PFSK-1 (cell line): ENCODE measurements around the gene ARHGEF10L.

Source experiments
- FOXP2 ChIP-seq: optimal IDR thresholded peaks from 2 replicates; pipeline ENCODE3; 2011; ENCODE audit warnings: borderline replicate concordance, control low read depth, inconsistent platforms; ENCODE audit not compliant: insufficient read depth; ENCODE audit errors: extremely low read length, extremely low read depth
- POLR2AphosphoS5 ChIP-seq: IDR thresholded peaks from 2 replicates; pipeline ENCODE4 v1.6.1; 2012; ENCODE audit warnings: low read depth, mild to moderate bottlenecking, control low read depth, low read length, moderate library complexity
- SIN3A ChIP-seq: IDR thresholded peaks from 2 replicates; pipeline ENCODE4 v1.6.1; 2012; ENCODE audit warnings: mild to moderate bottlenecking, low read length, moderate library complexity, borderline replicate concordance; ENCODE audit not compliant: insufficient read depth
- TAF1 ChIP-seq: IDR thresholded peaks from 2 replicates; pipeline ENCODE4 v1.6.1; 2012; ENCODE audit warnings: low read length, control low read depth, borderline replicate concordance; ENCODE audit not compliant: insufficient read depth
- TF ChIP-seq, protein P1 (sequence below), 2 experiments: IDR thresholded peaks; 2 replicates each; pipeline versions ENCODE4 v1.6.1 to v1.8.0; 2011 to 2012; ENCODE audit warnings: low read depth in 2 of 2, low read length in 2 of 2, control low read depth in 1 of 2, inconsistent platforms in 1 of 2, mild to moderate bottlenecking in 1 of 2, moderate library complexity in 1 of 2; ENCODE audit not compliant: insufficient read depth in 1 of 2

The ARHGEF10L gene

DNA sequence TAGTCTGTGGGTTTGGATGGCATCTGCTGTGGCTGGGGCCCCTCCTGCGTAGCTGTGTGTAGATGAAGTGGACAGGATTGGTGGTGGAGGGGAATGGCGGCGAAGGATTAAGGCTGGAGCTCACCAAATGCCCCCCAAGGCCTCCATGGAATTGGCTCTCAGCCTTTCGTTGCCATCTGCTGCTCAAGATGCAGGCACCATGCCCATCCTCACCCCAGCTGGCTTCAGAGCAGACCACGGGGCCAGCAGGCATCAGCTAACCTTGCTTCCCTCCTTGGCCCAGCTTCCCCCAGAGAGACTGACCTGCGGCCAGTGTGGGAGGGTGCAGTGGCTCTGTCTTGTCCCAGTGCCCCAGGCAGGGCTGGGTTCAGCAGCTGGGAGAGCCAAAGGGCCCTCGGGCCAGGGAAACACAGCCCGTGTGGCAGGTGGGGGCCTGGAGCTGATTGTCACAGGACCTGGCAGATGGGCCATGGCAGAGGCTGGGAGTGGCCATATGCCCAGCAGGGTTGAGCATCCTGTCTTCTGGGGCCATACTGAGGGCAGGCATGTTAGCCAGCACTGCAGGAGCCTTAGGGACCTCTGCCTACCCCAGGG, 148.8 kb downstream of the ARHGEF10L start:
- TF ChIP-seq POLR2AphosphoS5 (no peak), FOXP2 (no peak), SIN3A (no peak), TAF1 (no peak)
- TF ChIP-seq, protein P1, sequence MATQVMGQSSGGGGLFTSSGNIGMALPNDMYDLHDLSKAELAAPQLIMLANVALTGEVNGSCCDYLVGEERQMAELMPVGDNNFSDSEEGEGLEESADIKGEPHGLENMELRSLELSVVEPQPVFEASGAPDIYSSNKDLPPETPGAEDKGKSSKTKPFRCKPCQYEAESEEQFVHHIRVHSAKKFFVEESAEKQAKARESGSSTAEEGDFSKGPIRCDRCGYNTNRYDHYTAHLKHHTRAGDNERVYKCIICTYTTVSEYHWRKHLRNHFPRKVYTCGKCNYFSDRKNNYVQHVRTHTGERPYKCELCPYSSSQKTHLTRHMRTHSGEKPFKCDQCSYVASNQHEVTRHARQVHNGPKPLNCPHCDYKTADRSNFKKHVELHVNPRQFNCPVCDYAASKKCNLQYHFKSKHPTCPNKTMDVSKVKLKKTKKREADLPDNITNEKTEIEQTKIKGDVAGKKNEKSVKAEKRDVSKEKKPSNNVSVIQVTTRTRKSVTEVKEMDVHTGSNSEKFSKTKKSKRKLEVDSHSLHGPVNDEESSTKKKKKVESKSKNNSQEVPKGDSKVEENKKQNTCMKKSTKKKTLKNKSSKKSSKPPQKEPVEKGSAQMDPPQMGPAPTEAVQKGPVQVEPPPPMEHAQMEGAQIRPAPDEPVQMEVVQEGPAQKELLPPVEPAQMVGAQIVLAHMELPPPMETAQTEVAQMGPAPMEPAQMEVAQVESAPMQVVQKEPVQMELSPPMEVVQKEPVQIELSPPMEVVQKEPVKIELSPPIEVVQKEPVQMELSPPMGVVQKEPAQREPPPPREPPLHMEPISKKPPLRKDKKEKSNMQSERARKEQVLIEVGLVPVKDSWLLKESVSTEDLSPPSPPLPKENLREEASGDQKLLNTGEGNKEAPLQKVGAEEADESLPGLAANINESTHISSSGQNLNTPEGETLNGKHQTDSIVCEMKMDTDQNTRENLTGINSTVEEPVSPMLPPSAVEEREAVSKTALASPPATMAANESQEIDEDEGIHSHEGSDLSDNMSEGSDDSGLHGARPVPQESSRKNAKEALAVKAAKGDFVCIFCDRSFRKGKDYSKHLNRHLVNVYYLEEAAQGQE (IDR thresholded peaks at IDR 0.05; ENCODE audit: insufficient read depth in 1 of 2, low read depth in 2 of 2, low read length in 2 of 2), result no peak

DNA sequence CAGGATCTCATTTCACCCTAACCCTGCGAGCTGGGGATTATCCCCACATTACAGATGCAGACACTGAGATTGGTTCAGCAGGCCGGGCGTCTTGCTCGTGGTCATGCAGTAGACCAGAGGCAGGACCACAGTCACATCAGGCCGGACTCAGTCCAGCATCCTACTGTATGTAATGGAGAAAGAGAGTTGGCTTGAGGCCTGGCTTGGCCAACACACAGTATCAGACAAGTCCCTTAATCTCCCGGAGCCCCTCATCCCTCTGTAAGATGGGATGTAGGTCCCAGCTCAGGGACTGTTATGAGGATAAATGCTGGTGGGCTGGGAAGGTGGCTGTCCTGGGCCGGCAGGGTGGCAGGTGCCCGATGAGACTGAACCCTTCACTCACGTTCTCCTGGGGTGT, 149.5 kb downstream of the ARHGEF10L start:
- TF ChIP-seq, protein P1 (IDR thresholded peaks at IDR 0.05; ENCODE audit: insufficient read depth in 1 of 2, low read depth in 2 of 2, low read length in 2 of 2), result no peak
- TF ChIP-seq FOXP2 (no peak), POLR2AphosphoS5 (no peak), TAF1 (no peak), SIN3A (no peak)

DNA sequence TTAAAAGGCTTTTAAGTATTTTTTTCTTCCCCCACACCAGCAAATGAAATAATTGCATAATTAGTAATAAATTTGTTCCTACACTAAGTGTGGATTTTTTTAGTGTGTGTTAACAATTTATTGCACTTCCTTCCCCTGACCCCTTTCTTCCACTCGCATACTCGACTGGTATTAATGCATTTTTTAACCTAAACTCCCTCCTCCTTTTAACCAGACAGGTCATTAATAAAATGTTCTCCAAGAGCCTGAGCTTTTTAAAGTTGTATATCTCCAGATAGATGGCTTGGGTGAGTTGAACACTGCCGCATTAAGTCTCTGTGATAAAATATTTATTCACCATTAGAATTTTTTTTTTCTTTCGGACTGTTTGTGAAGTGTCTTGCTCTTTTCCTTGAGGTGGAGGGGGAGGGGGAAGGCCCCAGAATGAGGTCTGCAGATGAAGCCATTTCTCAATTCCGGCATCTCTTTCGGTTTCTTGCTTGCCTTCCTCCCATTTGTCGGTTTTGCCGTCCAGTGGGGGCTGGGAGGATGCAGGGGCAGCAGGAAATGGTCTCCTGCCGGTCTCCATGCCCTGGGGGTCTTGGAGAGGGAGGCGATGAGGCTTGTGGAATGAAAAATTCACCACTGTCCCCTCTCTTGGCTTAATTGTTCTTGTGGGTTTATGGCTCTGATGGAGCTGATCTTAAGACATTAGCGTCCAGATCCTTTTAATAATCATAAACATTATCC, 151.6 kb downstream of the ARHGEF10L start:
- TF ChIP-seq FOXP2, result no peak
- no peak for TF ChIP-seq TAF1
- TF ChIP-seq, protein P1 (IDR thresholded peaks at IDR 0.05; ENCODE audit: insufficient read depth in 1 of 2, low read depth in 2 of 2, low read length in 2 of 2), result no peak
- TF ChIP-seq POLR2AphosphoS5, result no peak

DNA sequence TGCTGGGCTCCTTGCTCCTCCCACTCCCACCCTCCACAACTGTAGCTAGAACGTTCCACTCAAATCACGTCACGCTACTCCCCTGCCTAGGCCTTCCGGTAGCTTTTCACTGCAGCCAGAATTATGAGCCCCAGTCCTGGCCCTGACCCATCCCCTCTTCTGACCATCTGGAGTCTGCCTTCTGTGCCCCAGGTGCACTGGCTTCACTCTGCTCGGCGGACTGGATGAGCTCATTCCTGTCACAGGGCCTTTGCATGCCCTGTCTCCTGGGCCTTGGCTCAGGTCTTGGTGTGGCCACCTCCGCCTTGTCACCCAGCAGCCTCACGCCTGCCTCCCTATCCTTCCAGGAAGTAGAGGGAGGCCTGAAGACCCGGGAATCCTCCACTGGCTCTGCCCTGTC, 153.1 kb downstream of the ARHGEF10L start:
- TF ChIP-seq, protein P1 (IDR thresholded peaks at IDR 0.05; ENCODE audit: insufficient read depth in 1 of 2, low read depth in 2 of 2, low read length in 2 of 2), result no peak
- TF ChIP-seq FOXP2 (no peak), POLR2AphosphoS5 (no peak), TAF1 (no peak), SIN3A (no peak)
